OCI-LY3 (cell line): Measurements from ENCODE around the gene TMEM255B.

Source experiments
- H2AFZ ChIP-seq: fragments of 200-600, 300-600 bp; shearing (Covaris generic); 2 replicates; pipeline ENCODE4 v1.6.0; 2014; ENCODE audit warnings: antibody characterized with exemption, low read depth, low read length
- H3K27ac ChIP-seq: fragments of 200-600, 300-600 bp; sonication (generic); 2 replicates; pipeline ENCODE4 v1.5.1; 2014; ENCODE audit warnings: mild to moderate bottlenecking, low read length, moderate library complexity, mixed read lengths
- H3K27me3 ChIP-seq: fragments of 200-600, 300-600 bp; sonication (generic); 2 replicates; pipeline ENCODE4 v1.6.1; 2014; ENCODE audit warnings: low read depth, low read length, mixed read lengths
- H3K36me3 ChIP-seq: fragments of 200-600, 300-600 bp; sonication (generic); replicated peaks from 2 replicates; pipeline ENCODE3; 2014; ENCODE audit warnings: low read depth, low read length, mixed read lengths
- H3K4me1 ChIP-seq: fragments of 300-600, 200-600 bp; sonication (generic); 2 replicates; pipeline ENCODE4 v1.6.1; 2014; ENCODE audit warnings: low read length, mixed read lengths
- H3K4me2 ChIP-seq: fragments of 200-600, 300-600 bp; sonication (generic); 2 replicates; pipeline ENCODE4 v1.6.1; 2014; ENCODE audit warnings: low read length, mixed read lengths
- H3K4me3 ChIP-seq: fragments of 300-600, 200-600 bp; sonication (generic); 2 replicates; pipeline ENCODE4 v1.5.1; 2014; ENCODE audit warnings: antibody characterized with exemption, mild to moderate bottlenecking, low read length, moderate library complexity
- H3K79me2 ChIP-seq: fragments of 300-600, 200-600 bp; shearing (Covaris generic); 2 replicates; pipeline ENCODE4 v1.6.1; 2014; ENCODE audit warnings: mild to moderate bottlenecking, low read length, mixed read lengths
- H3K9ac ChIP-seq: fragments of 300-600, 200-600 bp; shearing (Covaris generic); 2 replicates; pipeline ENCODE4 v1.6.0; 2014; ENCODE audit warnings: mild to moderate bottlenecking, low read length, moderate library complexity
- H3K9me3 ChIP-seq: fragments of 200-600, 300-600 bp; shearing (Covaris generic); 2 replicates; pipeline ENCODE4 v1.6.1; 2014; ENCODE audit warnings: low read length, mixed read lengths; ENCODE audit not compliant: insufficient read depth
- H4K20me1 ChIP-seq: fragments of 200-600, 300-600 bp; sonication (generic); 2 replicates; pipeline ENCODE4 v1.6.1; 2016; ENCODE audit warnings: low read length, mixed read lengths; ENCODE audit not compliant: insufficient read depth
- EZH2phosphoT487 ChIP-seq: fragments of 200-600 bp; shearing (Covaris generic); IDR thresholded peaks from 2 replicates; pipeline ENCODE4 v1.6.1; 2018; ENCODE audit warnings: antibody characterized with exemption, mixed run types, low read depth
- TF ChIP-seq, protein P1 (sequence below): fragments of 200-600, 300-600 bp; sonication (generic); IDR thresholded peaks from 2 replicates; pipeline ENCODE4 v1.5.1; 2014; ENCODE audit warnings: antibody characterized with exemption, low read length, low read depth

The TMEM255B gene

DNA sequence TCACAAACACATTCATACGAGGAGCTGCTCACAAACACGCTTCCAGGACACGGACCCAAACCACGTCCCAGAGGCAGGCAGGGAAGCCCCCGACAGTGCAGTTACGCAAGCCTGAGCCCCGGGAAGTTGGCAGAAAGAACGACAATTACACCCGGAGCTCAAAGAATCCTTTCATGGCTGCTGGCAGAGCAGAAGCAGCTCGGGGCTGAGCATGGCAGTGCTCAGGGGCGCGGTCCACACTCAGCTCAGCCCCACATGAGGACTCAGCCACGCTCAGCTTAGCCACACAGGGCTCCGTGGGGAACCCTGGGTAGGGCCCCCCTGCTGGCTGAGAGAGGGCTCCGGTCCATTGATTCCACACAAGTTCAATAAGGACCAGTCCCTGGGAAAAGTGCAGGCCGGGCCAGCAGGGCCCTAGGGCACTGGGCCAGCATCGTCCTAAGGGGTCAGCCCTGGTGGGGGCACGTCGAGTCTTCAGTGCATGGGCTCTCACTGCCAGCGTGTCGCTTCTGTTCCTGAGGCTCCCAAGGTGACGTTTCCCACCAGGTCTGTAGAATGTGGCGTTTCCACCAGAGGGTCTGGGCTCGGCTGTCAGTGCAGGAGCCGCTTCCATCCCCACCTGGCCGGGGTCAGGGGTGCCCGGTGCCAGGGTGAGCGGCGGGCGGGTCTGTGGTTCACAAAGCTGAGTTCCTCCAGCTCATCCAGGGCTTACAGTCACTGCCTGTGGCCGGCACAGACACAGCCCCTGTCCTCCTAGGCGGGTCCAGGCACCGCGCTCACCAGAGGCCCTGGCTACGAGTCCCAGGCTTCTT is 81.7 kb downstream of the TMEM255B start:
- Histone ChIP-seq H3K9me3 (no peaks in the 10 kb centered on the region), H3K4me1 (peaks cover 12% of the 10 kb centered on the region), H3K4me2 (no peak overlapping the region), H2AFZ (no peak overlapping the region), H3K4me3 (no peak overlapping the region), H3K27me3 (no peaks in the 10 kb centered on the region), H3K36me3 (no peaks in the 10 kb centered on the region), H3K79me2 (no peaks in the 10 kb centered on the region), H3K9ac (no peak overlapping the region), H3K27ac (no peak overlapping the region), H4K20me1 (no peaks in the 10 kb centered on the region)
- TF ChIP-seq, protein P1, sequence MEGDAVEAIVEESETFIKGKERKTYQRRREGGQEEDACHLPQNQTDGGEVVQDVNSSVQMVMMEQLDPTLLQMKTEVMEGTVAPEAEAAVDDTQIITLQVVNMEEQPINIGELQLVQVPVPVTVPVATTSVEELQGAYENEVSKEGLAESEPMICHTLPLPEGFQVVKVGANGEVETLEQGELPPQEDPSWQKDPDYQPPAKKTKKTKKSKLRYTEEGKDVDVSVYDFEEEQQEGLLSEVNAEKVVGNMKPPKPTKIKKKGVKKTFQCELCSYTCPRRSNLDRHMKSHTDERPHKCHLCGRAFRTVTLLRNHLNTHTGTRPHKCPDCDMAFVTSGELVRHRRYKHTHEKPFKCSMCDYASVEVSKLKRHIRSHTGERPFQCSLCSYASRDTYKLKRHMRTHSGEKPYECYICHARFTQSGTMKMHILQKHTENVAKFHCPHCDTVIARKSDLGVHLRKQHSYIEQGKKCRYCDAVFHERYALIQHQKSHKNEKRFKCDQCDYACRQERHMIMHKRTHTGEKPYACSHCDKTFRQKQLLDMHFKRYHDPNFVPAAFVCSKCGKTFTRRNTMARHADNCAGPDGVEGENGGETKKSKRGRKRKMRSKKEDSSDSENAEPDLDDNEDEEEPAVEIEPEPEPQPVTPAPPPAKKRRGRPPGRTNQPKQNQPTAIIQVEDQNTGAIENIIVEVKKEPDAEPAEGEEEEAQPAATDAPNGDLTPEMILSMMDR, result no peak
- TF ChIP-seq EZH2phosphoT487, result no peak

DNA sequence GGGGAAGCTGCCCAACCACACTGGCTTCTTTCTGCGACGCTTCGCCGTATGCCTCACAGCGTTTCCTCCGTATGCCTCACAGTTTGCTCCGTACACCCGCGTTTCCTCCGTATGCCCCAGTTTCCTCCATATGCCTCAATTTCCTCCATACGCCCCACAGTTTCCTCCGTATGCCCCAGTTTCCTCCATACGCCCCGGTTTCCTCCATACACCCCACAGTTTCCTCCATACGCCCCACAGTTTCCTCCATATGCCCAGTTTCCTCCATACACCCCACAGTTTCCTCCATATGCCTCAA is 82.3 kb downstream of the TMEM255B start:
- Histone ChIP-seq H3K36me3 (no peaks in the 10 kb centered on the region), H4K20me1 (no peaks in the 10 kb centered on the region), H3K4me1 (peaks cover 9% of the 10 kb centered on the region), H3K79me2 (no peaks in the 10 kb centered on the region), H3K27me3 (no peaks in the 10 kb centered on the region), H2AFZ (no peak overlapping the region), H3K4me3 (no peak overlapping the region), H3K9me3 (no peaks in the 10 kb centered on the region), H3K27ac (no peak overlapping the region), H3K4me2 (no peak overlapping the region), H3K9ac (no peak overlapping the region)
- no peak for TF ChIP-seq EZH2phosphoT487
- TF ChIP-seq, protein P1, result no peak

DNA sequence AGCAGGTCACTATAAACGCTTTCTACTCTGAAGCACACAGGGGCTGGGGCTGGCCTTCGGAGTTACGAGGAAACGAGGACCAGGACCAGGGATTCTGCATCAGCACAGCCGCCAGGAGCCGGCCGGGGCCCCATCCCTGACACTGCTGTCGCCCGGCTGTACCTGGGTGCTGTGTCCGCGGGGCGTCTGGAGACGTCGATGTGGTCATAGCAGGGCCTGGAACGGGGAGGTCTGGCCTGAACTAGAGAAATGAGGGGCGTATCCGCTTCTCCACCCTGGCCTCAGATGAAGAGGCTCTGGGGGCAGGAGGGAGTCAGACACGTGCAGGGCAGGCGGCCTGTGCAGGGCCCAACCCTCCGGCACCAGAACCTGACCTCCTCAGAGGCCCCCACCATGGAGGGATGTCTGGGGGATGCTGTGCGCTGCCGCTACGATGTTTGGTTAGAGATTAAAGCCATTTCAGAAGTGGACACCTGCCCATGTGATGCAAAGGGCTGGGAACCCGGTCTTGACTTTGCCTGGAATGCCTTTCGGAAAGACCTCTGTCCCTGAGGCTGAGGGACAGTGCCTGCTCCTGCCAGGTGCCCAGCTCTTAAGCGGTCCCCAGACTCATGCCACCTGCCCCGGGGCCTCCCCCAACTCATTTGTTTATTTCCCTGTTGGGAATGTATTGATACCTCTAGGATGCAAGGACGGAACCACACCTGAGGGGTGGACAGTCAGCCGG is 83.5 kb downstream of the TMEM255B start:
- H3K79me2 ChIP-seq, result no peaks in the 10 kb centered on the region
- no peak overlapping the region for H3K4me3 ChIP-seq
- H2AFZ ChIP-seq, result no peak overlapping the region
- no peak overlapping the region for H3K4me2 ChIP-seq
- H3K9me3 ChIP-seq, result no peaks in the 10 kb centered on the region
- no peak for TF ChIP-seq EZH2phosphoT487
- TF ChIP-seq, protein P1, result no peak
- H3K36me3 ChIP-seq, result no peaks in the 10 kb centered on the region
- no peak overlapping the region for H3K9ac ChIP-seq
- no peaks in the 10 kb centered on the region for H3K27me3 ChIP-seq
- H3K27ac ChIP-seq, result no peak overlapping the region
- no peaks in the 10 kb centered on the region for H4K20me1 ChIP-seq
- peaks cover under 1% of the 10 kb centered on the region; the same call in 1 of the 2 replicates for H3K4me1 ChIP-seq

DNA sequence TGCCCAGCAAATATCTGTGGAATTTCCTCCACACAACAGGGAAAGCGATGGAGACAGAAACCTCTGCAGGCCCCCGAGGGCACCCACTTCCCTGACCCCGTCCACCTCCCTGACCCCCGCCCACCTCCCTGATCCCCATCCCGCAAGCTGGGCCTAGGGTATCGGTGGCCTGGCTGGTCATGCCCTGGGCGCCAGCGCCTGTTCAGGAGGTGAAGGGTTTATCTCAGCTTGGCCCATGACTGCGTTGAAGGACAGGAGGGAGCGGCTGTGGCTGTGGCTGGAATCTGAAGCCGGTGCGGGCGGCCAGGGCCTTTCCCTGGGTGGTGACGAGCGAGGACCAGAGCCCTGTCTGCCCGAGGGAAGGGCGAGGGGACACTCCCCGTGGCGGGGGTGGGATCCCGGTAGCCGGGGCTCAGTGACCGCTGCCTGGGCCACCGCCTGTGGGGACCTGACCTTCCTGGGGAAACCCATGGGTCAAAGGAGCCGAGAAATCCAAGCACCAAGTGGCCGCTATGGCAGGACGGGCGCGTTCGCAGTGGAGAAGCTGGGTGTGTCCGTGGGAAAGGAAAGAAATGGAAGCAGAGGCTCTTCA is 84.1 kb downstream of the TMEM255B start:
- H3K4me1 ChIP-seq, result no peaks in the 10 kb centered on the region
- no peaks in the 10 kb centered on the region for H3K36me3 ChIP-seq
- H3K9ac ChIP-seq, result no peak overlapping the region
- H3K79me2 ChIP-seq, result no peaks in the 10 kb centered on the region
- H3K4me3 ChIP-seq, result no peak overlapping the region
- TF ChIP-seq, protein P1, result no peak
- no peak for TF ChIP-seq EZH2phosphoT487
- no peaks in the 10 kb centered on the region for H4K20me1 ChIP-seq
- H3K4me2 ChIP-seq, result no peak overlapping the region
- H3K27ac ChIP-seq, result no peak overlapping the region
- no peaks in the 10 kb centered on the region for H3K9me3 ChIP-seq
- H2AFZ ChIP-seq, result no peak overlapping the region
- H3K27me3 ChIP-seq, result no peaks in the 10 kb centered on the region
